Ishikawa (cell line): ENCODE measurements around the gene MARK3.

Experiments used
- CEBPB ChIP-seq: IDR thresholded peaks from 2 replicates; pipeline ENCODE4 v1.6.1; 2012
- CREB1 ChIP-seq: IDR thresholded peaks from 2 replicates; pipeline ENCODE4 v1.6.1; 2012; ENCODE audit warnings: low read depth
- EGR1 ChIP-seq: IDR thresholded peaks from 2 replicates; pipeline ENCODE4 v1.6.1; 2012
- EP300 ChIP-seq: IDR thresholded peaks from 2 replicates; pipeline ENCODE4 v1.6.1; 2012; ENCODE audit warnings: borderline replicate concordance
- FOXM1 ChIP-seq: IDR thresholded peaks from 2 replicates; pipeline ENCODE4 v1.6.1; 2012; ENCODE audit warnings: low read depth, borderline replicate concordance
- RAD21 ChIP-seq: IDR thresholded peaks from 2 replicates; pipeline ENCODE4 v1.6.1; 2012; ENCODE audit warnings: low read depth
- TAF1 ChIP-seq: IDR thresholded peaks from 2 replicates; pipeline ENCODE4 v1.6.1; 2012; ENCODE audit warnings: low read depth, mild to moderate bottlenecking
- TCF12 ChIP-seq: IDR thresholded peaks from 2 replicates; pipeline ENCODE4 v1.6.1; 2012; ENCODE audit warnings: low read depth
- TEAD4 ChIP-seq: IDR thresholded peaks from 2 replicates; pipeline ENCODE4 v1.6.1; 2012
- YY1 ChIP-seq: IDR thresholded peaks from 2 replicates; pipeline ENCODE4 v1.6.1; 2012; ENCODE audit warnings: low read depth
- TF ChIP-seq, protein P1 (sequence below): IDR thresholded peaks from 2 replicates; pipeline ENCODE4 v1.6.1; 2012
- TF ChIP-seq, protein P2 (sequence below): IDR thresholded peaks from 2 replicates; pipeline ENCODE4 v1.6.1; 2012
- TF ChIP-seq, protein P3 (sequence below): IDR thresholded peaks from 2 replicates; pipeline ENCODE4 v1.6.1; 2012; ENCODE audit warnings: low read depth, mild to moderate bottlenecking

DNA sequence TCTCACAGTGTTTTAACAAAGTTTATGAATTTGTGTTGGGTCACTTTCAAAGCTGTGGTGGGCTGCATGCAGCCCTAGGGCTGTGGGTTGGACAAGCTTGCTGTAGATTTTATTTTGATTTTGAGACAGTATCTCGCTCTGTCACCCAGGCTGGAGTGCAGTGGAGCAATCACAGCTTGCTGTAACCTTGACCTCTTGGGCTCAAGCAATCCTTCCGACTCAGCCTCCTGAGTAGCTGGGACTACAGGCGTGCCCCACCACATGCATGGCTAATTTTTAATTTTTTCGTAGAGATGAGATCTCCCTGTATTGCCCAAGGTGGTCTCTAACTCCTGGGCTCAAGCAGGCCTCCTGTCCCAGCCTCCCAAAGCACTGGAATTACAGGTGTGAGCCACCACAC lies 5.4 kb downstream of the MARK3 start:
- TF ChIP-seq FOXM1: no peak
- no peak for TF ChIP-seq RAD21
- TF ChIP-seq EGR1: no peak
- TF ChIP-seq EP300: no peak
- TF ChIP-seq TEAD4: no peak
- TF ChIP-seq TAF1: no peak
- TF ChIP-seq, protein P1, sequence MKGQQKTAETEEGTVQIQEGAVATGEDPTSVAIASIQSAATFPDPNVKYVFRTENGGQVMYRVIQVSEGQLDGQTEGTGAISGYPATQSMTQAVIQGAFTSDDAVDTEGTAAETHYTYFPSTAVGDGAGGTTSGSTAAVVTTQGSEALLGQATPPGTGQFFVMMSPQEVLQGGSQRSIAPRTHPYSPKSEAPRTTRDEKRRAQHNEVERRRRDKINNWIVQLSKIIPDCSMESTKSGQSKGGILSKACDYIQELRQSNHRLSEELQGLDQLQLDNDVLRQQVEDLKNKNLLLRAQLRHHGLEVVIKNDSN: no peak
- TF ChIP-seq CEBPB: no peak
- TF ChIP-seq, protein P2, sequence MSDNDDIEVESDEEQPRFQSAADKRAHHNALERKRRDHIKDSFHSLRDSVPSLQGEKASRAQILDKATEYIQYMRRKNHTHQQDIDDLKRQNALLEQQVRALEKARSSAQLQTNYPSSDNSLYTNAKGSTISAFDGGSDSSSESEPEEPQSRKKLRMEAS: no peak
- TF ChIP-seq CREB1: no peak
- no peak for TF ChIP-seq YY1
- TF ChIP-seq, protein P3, sequence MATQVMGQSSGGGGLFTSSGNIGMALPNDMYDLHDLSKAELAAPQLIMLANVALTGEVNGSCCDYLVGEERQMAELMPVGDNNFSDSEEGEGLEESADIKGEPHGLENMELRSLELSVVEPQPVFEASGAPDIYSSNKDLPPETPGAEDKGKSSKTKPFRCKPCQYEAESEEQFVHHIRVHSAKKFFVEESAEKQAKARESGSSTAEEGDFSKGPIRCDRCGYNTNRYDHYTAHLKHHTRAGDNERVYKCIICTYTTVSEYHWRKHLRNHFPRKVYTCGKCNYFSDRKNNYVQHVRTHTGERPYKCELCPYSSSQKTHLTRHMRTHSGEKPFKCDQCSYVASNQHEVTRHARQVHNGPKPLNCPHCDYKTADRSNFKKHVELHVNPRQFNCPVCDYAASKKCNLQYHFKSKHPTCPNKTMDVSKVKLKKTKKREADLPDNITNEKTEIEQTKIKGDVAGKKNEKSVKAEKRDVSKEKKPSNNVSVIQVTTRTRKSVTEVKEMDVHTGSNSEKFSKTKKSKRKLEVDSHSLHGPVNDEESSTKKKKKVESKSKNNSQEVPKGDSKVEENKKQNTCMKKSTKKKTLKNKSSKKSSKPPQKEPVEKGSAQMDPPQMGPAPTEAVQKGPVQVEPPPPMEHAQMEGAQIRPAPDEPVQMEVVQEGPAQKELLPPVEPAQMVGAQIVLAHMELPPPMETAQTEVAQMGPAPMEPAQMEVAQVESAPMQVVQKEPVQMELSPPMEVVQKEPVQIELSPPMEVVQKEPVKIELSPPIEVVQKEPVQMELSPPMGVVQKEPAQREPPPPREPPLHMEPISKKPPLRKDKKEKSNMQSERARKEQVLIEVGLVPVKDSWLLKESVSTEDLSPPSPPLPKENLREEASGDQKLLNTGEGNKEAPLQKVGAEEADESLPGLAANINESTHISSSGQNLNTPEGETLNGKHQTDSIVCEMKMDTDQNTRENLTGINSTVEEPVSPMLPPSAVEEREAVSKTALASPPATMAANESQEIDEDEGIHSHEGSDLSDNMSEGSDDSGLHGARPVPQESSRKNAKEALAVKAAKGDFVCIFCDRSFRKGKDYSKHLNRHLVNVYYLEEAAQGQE: no peak
- TF ChIP-seq TCF12: no peak
